HG03521 (cell line): ENCODE measurements around the gene ELFN1.

Experiments
- ATAC-seq: cut with Tn5 transposase; IDR thresholded peaks from one replicate; pipeline ENCODE4 v1.9.1; 2021; ENCODE audit warnings: mild to moderate bottlenecking, moderate library complexity; ENCODE audit not compliant: unreplicated experiment

Gene ELFN1

GRCh38 chr7:1721047-1721690 is 51.1 kb downstream of the ELFN1 start:
- ATAC-seq: no peak

GRCh38 chr7:1723254-1723653 is 53.2 kb downstream of the ELFN1 start:
- no peak for ATAC-seq

- no peak for ATAC-seq
Observed at GRCh38 chr7:1724118-1724910, 54.2 kb downstream of the ELFN1 start.

- ATAC-seq: no peak
Observed at GRCh38 chr7:1725199-1725690, 55.2 kb downstream of the ELFN1 start.

- ATAC-seq: no peak
Observed at GRCh38 chr7:1725766-1726630, 55.9 kb downstream of the ELFN1 start.

- ATAC-seq: no peak
Observed at GRCh38 chr7:1727079-1727478, 57.0 kb downstream of the ELFN1 start.

GRCh38 chr7:1727812-1728570 is 57.9 kb downstream of the ELFN1 start:
- no peak for ATAC-seq

GRCh38 chr7:1729183-1729582 is 59.1 kb downstream of the ELFN1 start:
- no peak for ATAC-seq

- no peak for ATAC-seq
Observed at GRCh38 chr7:1729773-1730172, 59.7 kb downstream of the ELFN1 start.

GRCh38 chr7:1732072-1732471 is 62.0 kb downstream of the ELFN1 start:
- no peak for ATAC-seq

- ATAC-seq: no peak
Observed at GRCh38 chr7:1732645-1733044, 62.6 kb downstream of the ELFN1 start.

GRCh38 chr7:1733206-1733907 is 63.3 kb downstream of the ELFN1 start:
- no peak for ATAC-seq

GRCh38 chr7:1733908-1734730 is 64.0 kb downstream of the ELFN1 start:
- ATAC-seq: no peak

GRCh38 chr7:1735262-1735661 is 65.2 kb downstream of the ELFN1 start:
- no peak for ATAC-seq

- no peak for ATAC-seq
Observed at GRCh38 chr7:1735806-1736483, 65.9 kb downstream of the ELFN1 start.

- ATAC-seq: no peak
Observed at GRCh38 chr7:1736484-1736817, 66.4 kb downstream of the ELFN1 start.

- ATAC-seq: no peak
Observed at GRCh38 chr7:1736830-1737229, 66.8 kb downstream of the ELFN1 start.

GRCh38 chr7:1737523-1737922 is 67.4 kb downstream of the ELFN1 start:
- ATAC-seq: no peak

GRCh38 chr7:1737956-1738355 is 67.9 kb downstream of the ELFN1 start:
- no peak for ATAC-seq
